HepG2 (cell line): Measurements from ENCODE around the gene FBXW12. TPM values are rescaled to one million over a fixed set of nuclear protein-coding genes. Genes with fewer than 3 reads are reported as not detected.

ENCODE experiments used
- BATF2 ChIP-seq: sonication (generic); formaldehyde crosslinking; IDR thresholded peaks from 2 replicates; pipeline ENCODE4 v1.8.0; 2022; ENCODE audit warnings: mild to moderate bottlenecking, missing genetic modification reagents, moderate library complexity
- CREB3 ChIP-seq: sonication (generic); formaldehyde crosslinking; IDR thresholded peaks from 2 replicates; pipeline ENCODE4 v1.5.0; 2020; ENCODE audit warnings: missing genetic modification reagents
- FLYWCH1 ChIP-seq: sonication (generic); formaldehyde crosslinking; IDR thresholded peaks from 2 replicates; pipeline ENCODE4 v1.8.1; 2023; ENCODE audit warnings: mild to moderate bottlenecking, missing genetic modification reagents
- IKZF1 ChIP-seq: fragments of 450-650 bp; IDR thresholded peaks from 2 replicates; pipeline ENCODE4 v1.7.1; 2016
- IRF1 ChIP-seq: sonication (generic); formaldehyde crosslinking; IDR thresholded peaks from 2 replicates; pipeline ENCODE4 v1.4.0; 2020; ENCODE audit warnings: low read depth, mild to moderate bottlenecking, missing genetic modification reagents
- ISX ChIP-seq: sonication (generic); formaldehyde crosslinking; conservative IDR thresholded peaks from 2 replicates; pipeline ENCODE4 v1.5.0; 2020; ENCODE audit warnings: missing genetic modification reagents
- MATR3 ChIP-seq: sonication (generic); formaldehyde crosslinking; IDR thresholded peaks from 2 replicates; pipeline ENCODE4 v1.4.0; 2020; ENCODE audit warnings: missing genetic modification reagents
- NFATC3 ChIP-seq: sonication (generic); formaldehyde crosslinking; IDR thresholded peaks from 2 replicates; pipeline ENCODE4 v1.5.1; 2020; ENCODE audit warnings: mild to moderate bottlenecking, missing genetic modification reagents
- RFX1 ChIP-seq: fragments of 450-650 bp; IDR thresholded peaks from 2 replicates; pipeline ENCODE4 v1.6.1; 2017
- RFX3 ChIP-seq: IDR thresholded peaks from 2 replicates; pipeline ENCODE4 v1.6.1; 2016; ENCODE audit warnings: missing biosample characterization, missing genetic modification reagents
- SNAPC5 ChIP-seq: sonication (generic); formaldehyde crosslinking; IDR thresholded peaks from 2 replicates; pipeline ENCODE4 v1.8.1; 2023; ENCODE audit warnings: mild to moderate bottlenecking, missing genetic modification reagents, borderline replicate concordance
- SP4 ChIP-seq: sonication (generic); formaldehyde crosslinking; IDR thresholded peaks from 2 replicates; pipeline ENCODE4 v1.8.1; 2023; ENCODE audit warnings: mild to moderate bottlenecking, missing genetic modification reagents
- TOPORS ChIP-seq: sonication (generic); formaldehyde crosslinking; IDR thresholded peaks from 2 replicates; pipeline ENCODE4 v1.8.0; 2023; ENCODE audit warnings: mild to moderate bottlenecking, missing genetic modification reagents
- TP53 ChIP-seq: sonication (generic); formaldehyde crosslinking; conservative IDR thresholded peaks from 2 replicates; pipeline ENCODE4 v1.4.0; 2020; ENCODE audit warnings: missing genetic modification reagents
- YY1 ChIP-seq: IDR thresholded peaks from 2 replicates; pipeline ENCODE4 v1.6.1; 2011; ENCODE audit warnings: low read length, low read depth, moderate library complexity, mild to moderate bottlenecking; ENCODE audit not compliant: insufficient read depth, insufficient replicate concordance
- ZFP62 ChIP-seq: sonication (generic); formaldehyde crosslinking; IDR thresholded peaks from 2 replicates; pipeline ENCODE4 v1.4.0; 2020; ENCODE audit warnings: missing genetic modification reagents
- ZNF124 ChIP-seq: sonication (generic); formaldehyde crosslinking; IDR thresholded peaks from 2 replicates; pipeline ENCODE4 v1.4.0; 2020; ENCODE audit warnings: missing genetic modification reagents
- ZNF17 ChIP-seq: sonication (generic); formaldehyde crosslinking; IDR thresholded peaks from 2 replicates; pipeline ENCODE4 v1.5.0; 2020; ENCODE audit warnings: mild to moderate bottlenecking, missing genetic modification reagents
- ZNF460 ChIP-seq: sonication (generic); formaldehyde crosslinking; IDR thresholded peaks from 2 replicates; pipeline ENCODE4 v1.5.1; 2020; ENCODE audit warnings: missing genetic modification reagents, mild to moderate bottlenecking, borderline replicate concordance
- ZNF543 ChIP-seq: sonication (generic); formaldehyde crosslinking; IDR thresholded peaks from 2 replicates; pipeline ENCODE4 v1.4.0; 2020; ENCODE audit warnings: mild to moderate bottlenecking, missing genetic modification reagents
- ZNF609 ChIP-seq: sonication (generic); formaldehyde crosslinking; IDR thresholded peaks from 2 replicates; pipeline ENCODE4 v1.4.0; 2020; ENCODE audit warnings: mild to moderate bottlenecking, missing genetic modification reagents, borderline replicate concordance
- ZNF770 ChIP-seq: sonication (generic); formaldehyde crosslinking; IDR thresholded peaks from 2 replicates; pipeline ENCODE4 v1.5.0; 2020; ENCODE audit warnings: mild to moderate bottlenecking, missing genetic modification reagents
- polyA plus RNA-seq, 8 experiments: library from polyadenylated mRNA; depleted of rRNA in 3 of 8; stranded (reverse) in 7 of 8; unstranded in 1 of 8; fragments of >200 nt; fragmentation: Illumina TruSeq in 4 of 8; extraction: Trizol in 4 of 8; gene quantifications; 2 replicates each; pipeline versions ENCODE4 v1.2.1 to v1.2.3, GENCODE V29; 2011 to 2016; ENCODE audit warnings: low read depth in 4 of 8, missing spikeins in 1 of 8, mixed read lengths in 1 of 8; ENCODE audit not compliant: insufficient read depth in 1 of 8
- total RNA-seq, 5 experiments: library from RNA; depleted of rRNA; stranded (reverse); fragments of >200 nt; fragmentation: Illumina TruSeq; extraction: Trizol; gene quantifications; 2 replicates each; pipeline ENCODE4 v1.2.3, GENCODE V29; 2016; ENCODE audit warnings: low read depth in 1 of 5

Gene FBXW12
- total and polyA plus RNA-seq, 2 of the 13 experiments (the other 11 are each of a cell fraction or from before 2014, with no cell fraction given) = not detected

GRCh38 chr3:48435774-48436476 is 63.9 kb downstream of the FBXW12 start (continued):
- no peak for TF ChIP-seq ZNF609 (CRISPR knock-in tag)
- TF ChIP-seq RFX1 = no peak
- no peak for TF ChIP-seq BATF2 (CRISPR knock-in tag)
- peak; percentile 71 for TF ChIP-seq YY1
- TF ChIP-seq RFX3 (CRISPR knock-in tag) = no peak
- no peak for TF ChIP-seq ZNF17 (CRISPR knock-in tag)
- no peak for TF ChIP-seq IRF1 (CRISPR knock-in tag)
- TF ChIP-seq TP53 = no peak
- no peak for TF ChIP-seq ZNF543
- TF ChIP-seq IKZF1 = no peak
- no peak for TF ChIP-seq NFATC3 (CRISPR knock-in tag)
- TF ChIP-seq CREB3 = no peak
- TF ChIP-seq ZNF770 = no peak
- no peak for TF ChIP-seq TOPORS (CRISPR knock-in tag)
- 0 out of 2 replicates have a peak, but pooled peaks have one; percentile 47 for TF ChIP-seq ZNF124 (CRISPR knock-in tag)
- TF ChIP-seq FLYWCH1 = no peak
- TF ChIP-seq SNAPC5 (CRISPR knock-in tag) = no peak
- no peak for TF ChIP-seq MATR3
- TF ChIP-seq ZFP62 (CRISPR knock-in tag) = no peak
- TF ChIP-seq ISX = no peak
- no peak for TF ChIP-seq SP4 (CRISPR knock-in tag)
- TF ChIP-seq ZNF460 (CRISPR knock-in tag) = no peak
